Stomach smooth muscle (tissue), 2 donors: ENCODE measurements around the gene ST3GAL3.
"Not testable (repeated sequence)": the region's sequence is repeated elsewhere in the genome, so short reads cannot be mapped to it uniquely, and the experiment has no call there.

Experiments used
- H3K27ac ChIP-seq: one replicate; pipeline ENCODE4 v1.7.0; 2013; ENCODE audit warnings: mild to moderate bottlenecking, low read length, inconsistent platforms
- H3K27me3 ChIP-seq, 2 donors: one replicate each; pipeline ENCODE4 v1.7.0; 2013; ENCODE audit warnings: low read length in 2 of 2; ENCODE audit not compliant: insufficient read depth in 2 of 2, control insufficient read depth in 1 of 2
- H3K36me3 ChIP-seq, 2 donors: one replicate each; pipeline ENCODE4 v1.7.0; 2013; ENCODE audit warnings: low read length in 2 of 2; ENCODE audit not compliant: control insufficient read depth in 2 of 2, insufficient read depth in 2 of 2
- H3K4me1 ChIP-seq: one replicate; pipeline ENCODE4 v1.7.0; 2013; ENCODE audit warnings: low read length; ENCODE audit not compliant: control insufficient read depth, insufficient read depth
- H3K4me3 ChIP-seq, 2 donors: one replicate each; pipeline ENCODE4 v1.7.0; 2013; ENCODE audit warnings: low read length in 2 of 2
- H3K9ac ChIP-seq, 2 donors: one replicate each; pipeline ENCODE4 v1.7.0; 2013; ENCODE audit warnings: low read length in 2 of 2, mild to moderate bottlenecking in 1 of 2
- H3K9me3 ChIP-seq, 2 donors: one replicate each; pipeline ENCODE4 v1.7.0; 2013; ENCODE audit warnings: low read length in 2 of 2; ENCODE audit not compliant: control insufficient read depth in 2 of 2
- donor health status: healthy.
- donor health status: Pancreatic carcinoma.

The ST3GAL3 gene

DNA sequence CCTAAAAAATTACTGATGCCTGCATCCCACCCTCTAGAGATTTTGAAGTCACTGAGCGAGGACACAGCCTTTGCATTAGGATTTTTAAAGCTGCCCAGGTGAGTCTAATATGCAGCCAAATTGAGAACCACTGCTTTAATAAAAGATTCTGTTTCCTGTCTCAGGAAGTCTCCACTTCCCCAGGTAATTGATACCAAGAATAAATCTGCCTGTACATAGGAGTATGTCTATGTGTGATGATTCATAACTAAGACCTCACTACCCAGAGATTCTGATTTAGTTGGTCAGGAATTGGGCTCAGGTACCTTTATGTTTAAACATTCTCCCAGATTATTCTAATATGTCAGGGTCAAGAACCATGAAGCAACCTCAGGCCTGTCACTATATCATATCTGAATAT is 117.5 kb downstream of the ST3GAL3 start:
- H3K4me1 ChIP-seq, result peaks cover 9% of the 10 kb centered on the region
- no peaks in the 10 kb centered on the region for H3K36me3 ChIP-seq
- H3K4me3 ChIP-seq, result no peak overlapping the region
- H3K27ac ChIP-seq, result no peak overlapping the region
- H3K9ac ChIP-seq, result no peak overlapping the region
- no peaks in the 10 kb centered on the region for H3K9me3 ChIP-seq
- H3K27me3 ChIP-seq, result no peaks in the 10 kb centered on the region

GRCh38 chr1:43828574-43828973 is 121.2 kb downstream of the ST3GAL3 start:
- Histone ChIP-seq H3K9ac (no peak overlapping the region), H3K36me3 (no peaks in the 10 kb centered on the region), H3K27me3 (no peaks in the 10 kb centered on the region), H3K4me1 (peaks cover 7% of the 10 kb centered on the region), H3K4me3 (no peak overlapping the region), H3K9me3 (no peaks in the 10 kb centered on the region), H3K27ac (no peak overlapping the region)

GRCh38 chr1:43830802-43831201 is 123.5 kb downstream of the ST3GAL3 start:
- no peaks in the 10 kb centered on the region for H3K9me3 ChIP-seq
- H3K27me3 ChIP-seq, result no peaks in the 10 kb centered on the region
- no peak overlapping the region for H3K27ac ChIP-seq
- H3K4me3 ChIP-seq, result no peak overlapping the region
- no peaks in the 10 kb centered on the region for H3K36me3 ChIP-seq
- H3K4me1 ChIP-seq, result peaks cover 24% of the 10 kb centered on the region
- H3K9ac ChIP-seq, result no peak overlapping the region

DNA sequence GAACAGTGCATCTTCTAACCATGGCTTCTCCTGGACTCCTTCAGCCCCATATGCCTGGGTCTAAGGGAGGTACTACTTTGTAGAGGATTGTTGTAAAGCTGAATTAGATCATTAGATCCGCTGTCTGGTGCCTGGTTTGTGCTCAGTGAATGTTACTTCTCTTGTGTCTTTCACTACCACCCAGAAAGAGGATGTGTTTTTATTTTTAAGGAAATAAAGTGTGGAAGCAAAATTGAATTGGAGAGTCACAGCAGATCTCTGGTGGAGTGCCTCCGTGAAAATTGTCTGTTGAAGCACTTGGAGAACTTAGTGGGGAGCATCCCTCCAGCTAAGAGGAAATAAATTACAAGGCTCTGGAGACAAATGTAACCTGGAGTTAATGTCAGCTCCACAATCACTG is 124.5 kb downstream of the ST3GAL3 start:
- Histone ChIP-seq H3K4me1 (peaks cover 33% of the 10 kb centered on the region), H3K9me3 (no peaks in the 10 kb centered on the region), H3K36me3 (no peaks in the 10 kb centered on the region), H3K9ac (no peak overlapping the region), H3K27me3 (no peaks in the 10 kb centered on the region), H3K27ac (no peak overlapping the region), H3K4me3 (no peak overlapping the region)

DNA sequence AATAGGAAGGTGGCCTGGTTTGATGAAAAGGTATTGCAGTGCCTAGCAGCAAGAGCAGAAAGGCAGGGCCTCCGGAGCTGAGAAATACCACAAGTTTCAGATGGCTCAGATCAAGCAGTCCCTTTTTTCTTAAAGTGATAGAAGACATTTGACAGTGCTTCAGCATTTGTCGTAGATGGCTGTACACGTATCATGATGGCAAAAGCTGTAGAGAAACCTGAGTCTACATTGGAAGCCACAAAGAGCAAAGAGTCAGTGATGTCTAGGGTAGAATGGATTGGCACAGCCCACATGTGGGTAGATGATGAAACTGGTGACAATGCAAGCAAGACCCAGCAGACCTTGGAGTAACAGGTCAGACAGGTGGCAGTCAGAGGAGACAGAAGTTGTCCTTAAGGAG is 124.9 kb downstream of the ST3GAL3 start:
- Histone ChIP-seq H3K4me3 (no peak overlapping the region), H3K9me3 (no peaks in the 10 kb centered on the region), H3K36me3 (no peaks in the 10 kb centered on the region), H3K4me1 (peaks cover 38% of the 10 kb centered on the region), H3K27me3 (no peaks in the 10 kb centered on the region), H3K9ac (no peak overlapping the region), H3K27ac (no peak overlapping the region)

- H3K4me1 ChIP-seq, result peaks cover 41% of the 10 kb centered on the region
- no peak overlapping the region for H3K27ac ChIP-seq
- H3K9me3 ChIP-seq, result no peaks in the 10 kb centered on the region
- H3K9ac ChIP-seq, result no peak overlapping the region
- no peaks in the 10 kb centered on the region for H3K36me3 ChIP-seq
- no peak overlapping the region for H3K4me3 ChIP-seq
- no peaks in the 10 kb centered on the region for H3K27me3 ChIP-seq
Observed at GRCh38 chr1:43832998-43833397, 125.7 kb downstream of the ST3GAL3 start.

DNA sequence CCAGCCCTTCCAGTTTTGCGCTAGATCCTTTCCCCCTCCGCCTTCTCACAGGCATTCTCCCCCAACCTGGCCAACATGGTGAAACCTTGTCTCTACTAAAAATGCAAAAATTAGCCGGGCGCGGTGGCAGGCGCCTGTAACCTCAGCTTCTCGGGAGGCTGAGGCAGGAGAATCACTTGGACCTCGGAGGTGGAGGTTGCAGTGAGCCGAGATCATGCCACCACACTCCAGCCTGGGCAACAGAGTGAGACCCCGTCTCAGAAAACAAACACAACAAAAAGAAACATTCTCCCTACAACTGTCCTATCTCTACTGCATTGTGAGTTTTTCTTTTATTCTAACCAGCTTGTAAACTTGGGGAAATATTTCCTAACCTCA is 126.6 kb downstream of the ST3GAL3 start:
- not testable (repeated sequence) for H3K27ac ChIP-seq, H3K9me3 ChIP-seq, H3K9ac ChIP-seq, H3K36me3 ChIP-seq, H3K27me3 ChIP-seq, H3K4me3 ChIP-seq
- H3K4me1 ChIP-seq, result peaks cover 50% of the 10 kb centered on the region

DNA sequence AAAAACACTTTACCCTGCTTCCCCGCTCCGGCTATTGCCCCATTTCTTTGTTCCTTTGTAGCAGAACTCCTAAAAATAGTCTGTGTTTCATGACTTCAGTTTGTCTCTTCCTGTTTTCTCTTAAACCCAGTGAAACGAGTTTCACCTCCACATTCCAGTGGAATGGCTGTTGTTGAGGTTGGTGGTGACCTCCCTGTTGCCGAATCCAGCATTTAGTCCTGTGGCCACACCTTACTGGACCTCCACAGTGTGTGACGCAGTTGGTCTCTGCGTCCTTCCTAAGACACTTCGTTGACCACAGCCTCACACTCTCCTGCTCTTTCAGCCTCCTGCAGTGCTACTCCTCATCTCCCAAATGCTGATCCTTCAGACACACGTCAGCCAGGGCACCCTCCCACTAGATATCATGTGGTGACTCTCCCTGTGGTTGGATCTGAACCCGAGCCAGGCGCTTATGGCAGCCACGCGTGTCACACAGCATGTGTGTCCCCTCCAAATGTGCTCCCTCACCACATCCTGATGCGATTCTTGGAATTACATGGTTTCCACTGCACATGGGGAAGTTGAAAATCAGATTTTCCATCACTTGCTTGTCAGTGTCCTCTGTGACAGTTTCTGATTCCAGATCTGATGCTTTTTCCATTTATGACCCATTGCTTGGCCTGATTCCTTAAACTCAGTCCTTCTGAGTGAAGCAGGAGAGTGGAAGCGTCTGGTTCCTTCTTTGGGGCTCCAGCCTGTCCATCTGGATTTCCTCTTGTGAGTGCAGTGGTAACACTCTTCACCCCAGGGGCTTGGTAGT is 127.1 kb downstream of the ST3GAL3 start:
- no peak overlapping the region for H3K9ac ChIP-seq
- no peaks in the 10 kb centered on the region for H3K9me3 ChIP-seq
- H3K27me3 ChIP-seq, result no peaks in the 10 kb centered on the region
- peak overlapping the region; percentile 76 for H3K27ac ChIP-seq
- H3K4me1 ChIP-seq, result peaks cover 55% of the 10 kb centered on the region
- peaks cover 0 to 2% of the 10 kb centered on the region in 2 donors for H3K36me3 ChIP-seq
- H3K4me3 ChIP-seq, result no peak overlapping the region

GRCh38 chr1:43835082-43836021 is 128.0 kb downstream of the ST3GAL3 start:
- no peaks in the 10 kb centered on the region for H3K9me3 ChIP-seq
- H3K4me3 ChIP-seq, result peak overlapping the region; percentile 20 to 44
- H3K27ac ChIP-seq, result peak overlapping the region; percentile 76
- peaks cover 0 to 4% of the 10 kb centered on the region in 2 donors for H3K36me3 ChIP-seq
- H3K9ac ChIP-seq, result peak overlapping the region in 1 of 2 donors; percentile 29
- no peaks in the 10 kb centered on the region for H3K27me3 ChIP-seq
- peaks cover 57% of the 10 kb centered on the region for H3K4me1 ChIP-seq

DNA sequence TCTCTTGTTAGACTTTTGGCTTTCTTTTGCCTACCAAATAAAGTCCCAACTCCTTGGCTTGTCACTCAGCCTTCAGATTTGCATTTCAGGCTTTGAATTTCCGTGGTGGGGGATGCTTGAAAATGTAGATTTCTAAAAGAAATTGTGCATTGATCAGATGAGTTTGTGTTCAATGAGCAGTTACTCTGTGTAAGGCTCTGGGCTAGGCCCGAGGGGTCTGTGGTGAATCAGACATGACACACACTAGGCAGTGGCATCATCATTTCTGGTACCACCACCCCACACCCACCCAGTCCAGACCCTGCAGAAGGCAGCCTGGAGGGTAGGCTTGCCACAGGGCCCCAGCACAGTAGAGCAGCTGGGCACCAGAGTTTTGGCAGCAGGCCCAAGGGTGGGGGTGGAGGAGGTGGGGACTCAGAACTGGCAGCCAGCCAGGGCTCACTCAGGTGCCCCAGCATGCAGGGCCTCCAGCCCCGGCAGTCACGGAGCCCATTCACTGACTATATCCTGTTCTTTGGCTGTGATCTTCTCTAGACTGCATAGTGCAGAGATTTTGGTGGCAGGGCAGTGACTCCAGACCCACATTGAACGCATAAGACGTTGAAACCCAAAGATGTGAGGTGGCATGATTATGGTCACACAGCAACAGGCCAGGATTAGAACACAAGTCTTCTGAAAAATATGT is 129.1 kb downstream of the ST3GAL3 start:
- peaks cover 0 to under 1% of the 10 kb centered on the region in 2 donors for H3K9me3 ChIP-seq
- H3K27ac ChIP-seq, result peak overlapping the region; percentile 76
- H3K36me3 ChIP-seq, result peaks cover 0 to 4% of the 10 kb centered on the region in 2 donors
- H3K27me3 ChIP-seq, result no peaks in the 10 kb centered on the region
- H3K9ac ChIP-seq, result peak overlapping the region in 1 of 2 donors; percentile 5
- H3K4me1 ChIP-seq, result peaks cover 62% of the 10 kb centered on the region
- H3K4me3 ChIP-seq, result peak overlapping the region in 1 of 2 donors; percentile 8
